Adipose tissue (tissue), 3 donors: ENCODE data around the gene PCSK5. TPM values are rescaled to one million over a fixed set of nuclear protein-coding genes. Genes with fewer than 3 reads are reported as not detected.

Experiments used
- H3K27ac ChIP-seq: one replicate; pipeline ENCODE4 v1.5.1; 2013; ENCODE audit warnings: low read depth, low read length
- WGBS, 3 donors: extraction: QIAGEN DNeasy Blood & Tissue Kit; methylation state at CpG; one replicate each; pipeline ENCODE4 v1.1.7; 2013; 5-methylcytosine and 5-hydroxymethylcytosine counted together
- polyA plus RNA-seq, 3 donors: library from polyadenylated mRNA; stranded (reverse); fragments of 200-250 nt; gene quantifications; one replicate each; pipeline ENCODE4 v1.2.3, GENCODE V29; 2013
- donor health status: healthy with polysubstance abuse.
- donor health status: Bipolar disorder and iron deficiency.
- donor health status: healthy.

Gene PCSK5
- polyA plus RNA-seq, 3 donors: 2.1 to 12.5 (median 8.8) TPM

GRCh38 chr9:76136986-76137385 lies 246.5 kb downstream of the PCSK5 start:
- 3 to 48% (median 7%) methylated on average over 1 of the region's 1 CpG for WGBS, 3 donors
- no peak overlapping the region for H3K27ac ChIP-seq

- 87 to 89% (median 87%) methylated on average over 5 of the region's 5 CpGs for WGBS, 3 donors
- no peak overlapping the region for H3K27ac ChIP-seq
Measured at GRCh38 chr9:76137931-76138330, 247.5 kb downstream of the PCSK5 start.

DNA sequence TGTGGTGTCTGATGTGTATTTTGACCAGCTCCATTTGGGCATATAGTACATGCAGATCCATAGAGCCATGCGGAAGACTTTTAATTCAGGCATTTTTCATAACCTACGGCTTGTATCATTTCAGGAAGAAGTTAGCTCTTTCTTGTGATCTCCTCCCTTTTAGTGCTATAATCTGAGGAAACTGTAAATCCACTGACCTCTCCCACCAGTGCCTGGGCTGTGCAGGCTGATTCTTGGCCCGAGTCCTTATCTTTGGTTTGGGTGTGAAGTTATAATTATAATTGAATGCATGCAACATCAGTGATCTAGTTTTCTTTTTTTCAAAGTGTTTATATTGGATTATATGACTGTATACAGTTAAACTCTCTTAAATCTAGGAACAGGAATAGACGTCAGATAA lies 247.9 kb downstream of the PCSK5 start:
- no peak overlapping the region for H3K27ac ChIP-seq
- WGBS, 3 donors: 87 to 92% (median 88%) methylated on average over 4 of the region's 4 CpGs

GRCh38 chr9:76143834-76144233 lies 253.4 kb downstream of the PCSK5 start:
- 66 to 90% (median 66%) methylated on average over 5 of the region's 5 CpGs for WGBS, 3 donors
- H3K27ac ChIP-seq: no peak overlapping the region

- 80 to 94% (median 83%) methylated on average over 6 of the region's 6 CpGs for WGBS, 3 donors
- H3K27ac ChIP-seq: no peak overlapping the region
Measured at GRCh38 chr9:76150013-76150412, 259.5 kb downstream of the PCSK5 start.

GRCh38 chr9:76151267-76151666 lies 260.8 kb downstream of the PCSK5 start:
- 80 to 88% (median 86%) methylated on average over 5 of the region's 5 CpGs for WGBS, 3 donors
- no peak overlapping the region for H3K27ac ChIP-seq

DNA sequence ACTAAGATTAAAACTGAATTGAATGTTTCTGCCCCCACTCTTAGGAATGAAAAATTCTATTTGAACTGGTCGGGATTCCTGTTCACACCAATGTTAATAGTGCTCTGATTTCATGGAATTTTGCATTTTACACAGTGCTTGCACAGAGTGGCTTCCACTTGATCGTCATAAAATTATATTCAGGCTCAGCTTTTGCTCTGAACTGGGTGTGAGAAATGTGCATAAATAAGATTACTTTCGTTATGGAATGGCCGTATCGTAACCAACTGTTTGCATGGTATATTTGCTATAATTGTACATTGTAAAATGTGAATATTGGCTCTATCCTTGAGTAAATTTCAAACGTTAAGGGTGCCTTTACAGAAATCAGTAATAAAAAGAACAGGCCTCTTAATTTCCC lies 262.9 kb downstream of the PCSK5 start:
- WGBS, 3 donors: 86 to 93% (median 88%) methylated on average over 6 of the region's 6 CpGs
- H3K27ac ChIP-seq: no peak overlapping the region

GRCh38 chr9:76153902-76154629 lies 263.6 kb downstream of the PCSK5 start:
- WGBS, 3 donors: 88 to 91% (median 90%) methylated on average over 8 of the region's 8 CpGs
- no peak overlapping the region for H3K27ac ChIP-seq

DNA sequence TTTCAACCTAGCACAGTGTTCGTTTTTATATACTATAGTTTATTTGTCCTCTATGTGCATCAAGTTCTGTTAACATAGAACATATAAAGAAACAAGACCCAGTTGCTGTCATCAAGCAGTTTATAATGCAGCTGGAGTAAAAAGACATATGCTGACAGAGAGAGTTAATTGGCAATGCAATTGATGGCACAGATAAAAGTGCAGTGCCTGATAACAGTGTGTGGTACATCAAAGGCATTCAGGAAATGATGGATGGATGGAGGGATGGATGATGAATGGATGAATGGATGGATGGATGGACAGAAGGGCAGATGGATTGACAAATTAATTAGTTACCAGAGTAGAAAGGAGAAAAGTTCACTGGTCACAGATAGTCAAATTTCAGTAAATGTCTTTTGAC lies 264.9 kb downstream of the PCSK5 start:
- WGBS, 3 donors: 89 to 95% (median 89%) methylated on average over 1 of the region's 1 CpG
- H3K27ac ChIP-seq: no peak overlapping the region

- 98 to 99% (median 98%) methylated on average over 7 of the region's 7 CpGs for WGBS, 3 donors
- no peak overlapping the region for H3K27ac ChIP-seq
Measured at GRCh38 chr9:76158713-76159112, 268.2 kb downstream of the PCSK5 start.

DNA sequence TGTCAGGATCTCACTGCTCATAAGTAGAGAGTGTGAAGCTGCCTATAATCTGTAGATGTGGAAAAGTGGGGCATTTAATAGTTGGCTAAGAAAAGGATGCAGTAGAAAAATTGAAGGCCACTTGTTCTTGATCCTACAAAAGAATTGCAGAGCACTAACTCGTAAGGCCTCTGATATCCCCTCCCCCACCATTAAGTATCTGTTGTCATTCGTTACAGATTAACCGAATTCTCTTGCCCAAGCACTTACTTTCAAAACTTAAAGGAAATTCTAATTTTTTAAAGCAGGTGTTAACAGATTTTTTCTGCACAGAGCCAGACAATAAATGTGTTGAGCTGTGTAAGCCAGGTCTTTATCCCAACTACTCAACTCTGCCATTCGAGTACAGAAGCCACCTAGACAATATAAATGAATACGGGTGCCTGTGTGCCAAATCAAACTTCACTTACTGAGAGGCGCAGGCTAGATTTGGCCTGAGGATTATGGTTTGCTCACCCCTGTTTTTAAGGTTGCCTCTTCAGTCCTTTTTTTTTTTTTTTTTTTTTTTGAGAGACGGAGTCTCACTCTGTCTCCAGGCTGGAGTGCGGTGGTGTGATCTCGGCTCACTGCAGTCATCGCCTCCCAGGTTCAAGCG lies 268.9 kb downstream of the PCSK5 start:
- H3K27ac ChIP-seq: no peak overlapping the region
- WGBS, 3 donors: 82 to 86% (median 86%) methylated on average over 11 of the region's 11 CpGs

DNA sequence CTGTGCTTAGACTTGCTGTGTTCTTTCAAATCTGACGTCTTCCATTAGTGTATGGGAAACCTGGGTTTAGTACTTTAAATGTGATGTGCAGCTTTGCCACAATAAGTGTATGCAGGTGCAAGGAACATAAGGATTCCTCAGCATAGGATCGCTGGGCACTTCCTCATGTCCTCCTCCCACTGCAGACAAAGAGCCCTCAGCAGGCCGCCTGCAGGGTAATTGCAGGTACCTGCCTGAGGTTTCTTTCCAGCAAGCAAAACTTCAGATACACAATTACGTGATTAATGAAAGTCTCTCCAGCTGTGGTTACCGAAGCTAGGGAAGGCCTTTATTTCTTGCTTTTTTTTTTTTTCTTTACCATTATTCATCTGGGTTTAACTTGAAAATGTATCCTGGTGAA lies 270.6 kb downstream of the PCSK5 start:
- no peak overlapping the region for H3K27ac ChIP-seq
- WGBS, 3 donors: 47 to 76% (median 59%) methylated on average over 5 of the region's 5 CpGs

DNA sequence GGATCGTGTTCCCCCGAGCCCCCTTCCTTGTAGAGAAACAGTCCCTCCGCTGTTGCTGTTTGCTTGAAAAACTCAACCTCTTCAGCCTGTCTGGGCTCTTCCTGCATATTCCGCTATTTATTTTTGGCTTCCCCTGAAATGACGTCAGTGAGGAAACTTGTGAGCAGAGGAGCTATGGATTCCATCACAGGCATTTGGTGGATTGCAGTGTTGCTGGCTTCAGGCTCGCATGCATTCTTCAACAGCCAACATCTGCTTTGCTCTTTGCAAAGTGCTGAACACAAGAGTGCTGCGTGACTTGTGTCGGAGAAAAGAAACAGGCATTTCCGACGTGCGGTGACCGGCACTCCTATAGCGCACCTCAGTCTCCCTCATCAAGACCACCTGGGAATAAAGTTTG lies 271.1 kb downstream of the PCSK5 start:
- WGBS, 3 donors: 59 to 77% (median 68%) methylated on average over 13 of the region's 13 CpGs
- no peak overlapping the region for H3K27ac ChIP-seq

DNA sequence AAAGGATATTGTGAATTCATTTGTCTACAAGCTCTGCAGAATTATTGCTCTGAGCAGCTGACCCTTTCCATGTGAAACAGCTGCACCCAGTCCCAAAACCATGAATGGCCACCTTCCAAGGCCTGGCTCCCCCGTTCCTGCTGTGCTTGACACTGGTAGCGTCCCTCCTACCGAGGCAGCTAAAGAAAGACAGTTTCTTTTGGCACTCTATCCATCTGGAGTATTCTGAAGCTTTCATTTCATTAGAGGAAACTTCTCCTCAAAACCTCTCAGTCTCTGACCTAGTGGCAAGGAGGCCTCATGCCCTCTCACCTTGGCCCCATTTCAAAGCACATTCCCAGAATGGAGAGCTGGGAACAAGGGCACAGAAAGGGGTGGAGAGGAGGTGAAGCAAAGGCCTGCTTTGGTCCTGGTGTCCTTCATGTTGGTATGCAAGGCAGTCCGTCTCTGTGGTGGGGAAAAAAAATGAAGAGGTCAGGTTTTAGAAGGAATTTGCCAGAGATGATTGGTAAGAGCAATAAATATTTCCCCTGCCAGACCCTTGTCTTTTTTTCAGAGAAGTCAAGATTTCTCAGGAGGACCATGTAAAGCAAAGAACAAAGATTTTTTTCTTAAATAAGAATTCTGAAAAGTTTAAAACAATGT lies 271.7 kb downstream of the PCSK5 start:
- 66 to 67% (median 66%) methylated on average over 4 of the region's 4 CpGs for WGBS, 3 donors
- H3K27ac ChIP-seq: no peak overlapping the region

DNA sequence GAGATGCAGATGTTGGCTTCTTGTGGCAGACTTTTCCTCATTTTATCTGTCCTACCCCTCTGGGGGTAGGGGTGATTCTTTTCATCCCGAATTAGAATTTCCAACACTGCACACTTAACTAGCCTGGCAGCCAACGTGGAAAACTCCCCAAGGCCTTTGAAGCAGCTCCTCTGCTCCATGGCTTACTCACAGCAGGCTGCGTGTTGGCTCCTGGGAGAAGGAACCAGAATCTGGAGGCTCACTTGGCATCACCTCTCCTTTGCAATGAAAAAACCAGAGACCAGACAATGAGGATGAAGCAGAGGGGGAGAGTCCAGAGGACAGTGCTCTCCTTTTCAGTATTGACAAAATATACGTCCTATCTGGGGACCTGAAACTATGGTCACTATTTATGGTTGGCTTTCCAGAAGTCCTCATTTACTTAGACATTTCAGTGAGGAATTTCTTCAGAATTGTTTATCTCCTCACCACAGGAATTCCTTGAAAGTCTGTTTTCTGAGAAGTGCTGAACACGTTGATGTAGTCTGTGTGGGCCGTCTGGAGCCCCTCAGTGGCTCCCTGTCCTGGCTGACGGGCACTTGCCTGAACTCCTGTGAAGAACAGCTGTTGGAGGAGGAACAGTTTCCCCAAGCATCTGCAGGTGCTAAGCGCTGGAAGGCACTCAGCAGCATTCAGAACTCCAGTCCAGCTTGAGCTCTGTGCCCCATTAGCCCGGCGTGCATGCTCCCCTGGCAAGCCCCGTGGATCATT lies 272.5 kb downstream of the PCSK5 start:
- 66 to 74% (median 68%) methylated on average over 11 of the region's 11 CpGs for WGBS, 3 donors
- H3K27ac ChIP-seq: no peak overlapping the region

DNA sequence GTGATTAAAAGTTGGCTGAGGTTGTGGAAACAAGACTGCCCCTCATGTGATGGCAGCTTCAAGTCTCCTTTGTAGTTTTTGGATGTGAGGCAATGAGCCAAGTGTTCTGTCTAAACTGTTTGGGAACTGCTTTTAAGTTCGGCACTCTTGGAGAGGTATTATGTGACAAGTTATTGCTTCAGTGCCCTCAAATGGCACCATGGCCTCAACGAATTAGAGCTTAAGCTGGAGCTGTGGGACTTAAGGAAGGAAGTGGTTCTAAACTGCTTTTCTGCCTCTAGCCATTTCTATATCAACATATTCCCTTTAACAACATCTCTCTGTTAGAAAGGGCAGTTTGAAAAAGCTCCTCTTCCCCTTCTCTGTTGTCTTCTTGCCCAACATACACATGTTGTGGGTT lies 276.1 kb downstream of the PCSK5 start:
- no peak overlapping the region for H3K27ac ChIP-seq
- WGBS, 3 donors: 24 to 62% (median 27%) methylated on average over 2 of the region's 2 CpGs

DNA sequence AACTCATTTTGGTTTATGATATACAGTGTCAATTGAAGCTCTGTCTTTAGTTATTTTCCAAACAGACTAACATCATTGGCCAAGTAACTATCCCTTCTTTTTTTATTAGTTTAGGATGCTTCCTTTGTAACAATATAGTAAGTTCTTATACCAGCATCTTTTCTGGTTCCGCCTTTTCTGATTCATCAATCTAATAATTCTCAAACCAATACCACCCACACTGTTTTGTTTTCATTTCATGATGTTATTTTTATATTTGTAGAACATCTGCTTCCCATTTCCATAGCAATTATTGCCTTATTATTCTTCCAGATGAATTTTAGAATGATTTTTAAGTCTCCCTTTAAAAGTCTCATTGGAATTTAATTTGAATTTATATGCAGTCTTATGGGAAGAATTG lies 285.7 kb downstream of the PCSK5 start:
- H3K27ac ChIP-seq: no peak overlapping the region
- WGBS, 3 donors: 83 to 97% (median 94%) methylated on average over 1 of the region's 1 CpG

GRCh38 chr9:76177931-76178330 lies 287.5 kb downstream of the PCSK5 start:
- 75 to 82% (median 82%) methylated on average over 5 of the region's 5 CpGs for WGBS, 3 donors
- H3K27ac ChIP-seq: no peak overlapping the region

GRCh38 chr9:76180541-76180940 lies 290.1 kb downstream of the PCSK5 start:
- 64 to 76% (median 71%) methylated on average over 3 of the region's 3 CpGs for WGBS, 3 donors
- no peak overlapping the region for H3K27ac ChIP-seq
